HEK293 (cell line): ENCODE measurements around the gene GBX1.

ENCODE experiments used
- ZBTB1 ChIP-seq: fragments of 450-650 bp; formaldehyde crosslinking; IDR thresholded peaks from 2 replicates; pipeline ENCODE4 v1.5.1; 2016; ENCODE audit warnings: missing biosample characterization, missing genetic modification characterization
- ZBTB21 ChIP-seq: fragments of 450-650 bp; formaldehyde crosslinking; IDR thresholded peaks from 2 replicates; pipeline ENCODE4 v1.5.1; 2017; ENCODE audit warnings: missing biosample characterization, missing genetic modification characterization
- ZNF2 ChIP-seq: fragments of 450-650 bp; formaldehyde crosslinking; IDR thresholded peaks from 2 replicates; pipeline ENCODE4 v1.5.1; 2016; ENCODE audit warnings: missing biosample characterization, missing genetic modification characterization
- ZNF202 ChIP-seq: fragments of 450-650 bp; formaldehyde crosslinking; IDR thresholded peaks from 2 replicates; pipeline ENCODE4 v1.5.1; 2016; ENCODE audit warnings: missing biosample characterization, missing genetic modification characterization, borderline replicate concordance
- ZNF354C ChIP-seq: fragments of 450-650 bp; formaldehyde crosslinking; IDR thresholded peaks from 2 replicates; pipeline ENCODE4 v1.5.1; 2016; ENCODE audit warnings: missing biosample characterization, missing genetic modification characterization, low read depth, borderline replicate concordance
- ZNF530 ChIP-seq: fragments of 450-650 bp; formaldehyde crosslinking; IDR thresholded peaks from 2 replicates; pipeline ENCODE4 v1.5.1; 2016; ENCODE audit warnings: low read depth, missing biosample characterization, missing genetic modification characterization
- ZNF792 ChIP-seq: fragments of 450-650 bp; formaldehyde crosslinking; IDR thresholded peaks from 2 replicates; pipeline ENCODE4 v1.5.1; 2016; ENCODE audit warnings: missing biosample characterization, missing genetic modification characterization
- TF ChIP-seq, protein P1 (sequence below): fragments of 450-650 bp; formaldehyde crosslinking; IDR thresholded peaks from 2 replicates; pipeline ENCODE4 v1.5.1; 2016; ENCODE audit warnings: missing biosample characterization, missing genetic modification characterization
- TF ChIP-seq, protein P2 (sequence below): fragments of 450-650 bp; formaldehyde crosslinking; IDR thresholded peaks from 2 replicates; pipeline ENCODE4 v1.5.1; 2017; ENCODE audit warnings: missing biosample characterization, mild to moderate bottlenecking, missing genetic modification characterization, moderate library complexity

DNA sequence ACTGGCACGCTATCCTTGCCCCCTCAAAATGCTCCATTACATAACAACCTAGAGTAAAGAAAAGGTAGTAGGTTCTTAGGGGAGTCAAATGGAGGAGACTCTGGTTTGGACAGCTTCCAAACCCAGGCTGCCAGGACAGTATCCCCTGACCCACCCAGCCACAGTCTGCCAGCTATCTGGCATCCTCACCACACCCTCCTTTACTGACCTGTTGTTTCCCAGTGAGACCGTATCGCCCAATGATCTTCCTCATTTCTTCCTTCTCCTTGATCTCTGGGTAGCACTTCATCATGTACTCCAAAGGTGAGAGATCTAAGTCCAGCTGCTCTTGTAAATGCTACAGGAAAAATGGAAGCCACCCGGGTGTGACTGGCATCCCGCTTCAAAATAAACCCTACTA lies 47.9 kb upstream of the GBX1 start:
- no peak for TF ChIP-seq ZNF530 (tag by site-specific recombination)
- TF ChIP-seq, protein P1, sequence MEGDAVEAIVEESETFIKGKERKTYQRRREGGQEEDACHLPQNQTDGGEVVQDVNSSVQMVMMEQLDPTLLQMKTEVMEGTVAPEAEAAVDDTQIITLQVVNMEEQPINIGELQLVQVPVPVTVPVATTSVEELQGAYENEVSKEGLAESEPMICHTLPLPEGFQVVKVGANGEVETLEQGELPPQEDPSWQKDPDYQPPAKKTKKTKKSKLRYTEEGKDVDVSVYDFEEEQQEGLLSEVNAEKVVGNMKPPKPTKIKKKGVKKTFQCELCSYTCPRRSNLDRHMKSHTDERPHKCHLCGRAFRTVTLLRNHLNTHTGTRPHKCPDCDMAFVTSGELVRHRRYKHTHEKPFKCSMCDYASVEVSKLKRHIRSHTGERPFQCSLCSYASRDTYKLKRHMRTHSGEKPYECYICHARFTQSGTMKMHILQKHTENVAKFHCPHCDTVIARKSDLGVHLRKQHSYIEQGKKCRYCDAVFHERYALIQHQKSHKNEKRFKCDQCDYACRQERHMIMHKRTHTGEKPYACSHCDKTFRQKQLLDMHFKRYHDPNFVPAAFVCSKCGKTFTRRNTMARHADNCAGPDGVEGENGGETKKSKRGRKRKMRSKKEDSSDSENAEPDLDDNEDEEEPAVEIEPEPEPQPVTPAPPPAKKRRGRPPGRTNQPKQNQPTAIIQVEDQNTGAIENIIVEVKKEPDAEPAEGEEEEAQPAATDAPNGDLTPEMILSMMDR (tag by site-specific recombination) = no peak
- TF ChIP-seq ZNF2 (tag by site-specific recombination) = no peak
- TF ChIP-seq ZBTB21 (tag by site-specific recombination) = no peak
- no peak for TF ChIP-seq ZNF202
- TF ChIP-seq, protein P2, sequence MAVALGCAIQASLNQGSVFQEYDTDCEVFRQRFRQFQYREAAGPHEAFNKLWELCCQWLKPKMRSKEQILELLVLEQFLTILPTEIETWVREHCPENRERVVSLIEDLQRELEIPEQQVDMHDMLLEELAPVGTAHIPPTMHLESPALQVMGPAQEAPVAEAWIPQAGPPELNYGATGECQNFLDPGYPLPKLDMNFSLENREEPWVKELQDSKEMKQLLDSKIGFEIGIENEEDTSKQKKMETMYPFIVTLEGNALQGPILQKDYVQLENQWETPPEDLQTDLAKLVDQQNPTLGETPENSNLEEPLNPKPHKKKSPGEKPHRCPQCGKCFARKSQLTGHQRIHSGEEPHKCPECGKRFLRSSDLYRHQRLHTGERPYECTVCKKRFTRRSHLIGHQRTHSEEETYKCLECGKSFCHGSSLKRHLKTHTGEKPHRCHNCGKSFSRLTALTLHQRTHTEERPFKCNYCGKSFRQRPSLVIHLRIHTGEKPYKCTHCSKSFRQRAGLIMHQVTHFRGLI (tag by site-specific recombination) = no peak
- TF ChIP-seq ZNF792 (tag by site-specific recombination) = no peak
- TF ChIP-seq ZNF354C (tag by site-specific recombination) = no peak
- TF ChIP-seq ZBTB1 (tag by site-specific recombination) = no peak
